ENCODE results near the gene APOBEC2.

APOBEC2 gene

DNA sequence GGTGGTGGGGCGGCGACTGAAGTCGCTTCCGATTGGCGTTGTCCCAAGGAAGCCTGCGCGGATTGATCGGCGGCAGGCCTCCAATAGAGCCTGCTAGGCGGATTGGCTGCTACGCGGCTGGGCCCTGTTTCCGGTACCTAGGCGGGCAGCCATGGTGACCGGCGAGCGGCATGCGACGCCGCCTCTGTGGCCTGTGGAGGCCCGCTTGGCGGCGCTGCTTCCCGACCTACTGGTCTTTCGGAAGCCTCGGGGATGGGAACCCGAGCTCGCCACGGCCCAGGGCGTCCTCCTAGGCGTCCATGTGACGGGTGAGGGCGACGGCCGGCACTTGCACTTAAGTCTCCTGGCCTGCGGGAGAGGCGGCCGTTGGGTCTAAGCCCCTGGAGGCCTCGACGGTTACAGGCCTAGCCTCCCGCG is 47.9 kb downstream of the APOBEC2 start:
- TF ChIP-seq, protein P1, sequence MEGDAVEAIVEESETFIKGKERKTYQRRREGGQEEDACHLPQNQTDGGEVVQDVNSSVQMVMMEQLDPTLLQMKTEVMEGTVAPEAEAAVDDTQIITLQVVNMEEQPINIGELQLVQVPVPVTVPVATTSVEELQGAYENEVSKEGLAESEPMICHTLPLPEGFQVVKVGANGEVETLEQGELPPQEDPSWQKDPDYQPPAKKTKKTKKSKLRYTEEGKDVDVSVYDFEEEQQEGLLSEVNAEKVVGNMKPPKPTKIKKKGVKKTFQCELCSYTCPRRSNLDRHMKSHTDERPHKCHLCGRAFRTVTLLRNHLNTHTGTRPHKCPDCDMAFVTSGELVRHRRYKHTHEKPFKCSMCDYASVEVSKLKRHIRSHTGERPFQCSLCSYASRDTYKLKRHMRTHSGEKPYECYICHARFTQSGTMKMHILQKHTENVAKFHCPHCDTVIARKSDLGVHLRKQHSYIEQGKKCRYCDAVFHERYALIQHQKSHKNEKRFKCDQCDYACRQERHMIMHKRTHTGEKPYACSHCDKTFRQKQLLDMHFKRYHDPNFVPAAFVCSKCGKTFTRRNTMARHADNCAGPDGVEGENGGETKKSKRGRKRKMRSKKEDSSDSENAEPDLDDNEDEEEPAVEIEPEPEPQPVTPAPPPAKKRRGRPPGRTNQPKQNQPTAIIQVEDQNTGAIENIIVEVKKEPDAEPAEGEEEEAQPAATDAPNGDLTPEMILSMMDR (IDR thresholded peaks at IDR 0.05; ENCODE audit: control extremely low read depth, extremely low read depth, low read depth, missing control alignments), result no peak
- ChIA-PET POLR2A (no interaction called here), CTCF (interaction anchor here (1.0 to 1.4 kb wide), 2 partner anchors 9 to 61 kb away, joined by 3 to 5 read pairs; no protein-coding TSS in a partner anchor)
- no peak for DNase-seq (ENCODE audit: extremely low spot score)

DNA sequence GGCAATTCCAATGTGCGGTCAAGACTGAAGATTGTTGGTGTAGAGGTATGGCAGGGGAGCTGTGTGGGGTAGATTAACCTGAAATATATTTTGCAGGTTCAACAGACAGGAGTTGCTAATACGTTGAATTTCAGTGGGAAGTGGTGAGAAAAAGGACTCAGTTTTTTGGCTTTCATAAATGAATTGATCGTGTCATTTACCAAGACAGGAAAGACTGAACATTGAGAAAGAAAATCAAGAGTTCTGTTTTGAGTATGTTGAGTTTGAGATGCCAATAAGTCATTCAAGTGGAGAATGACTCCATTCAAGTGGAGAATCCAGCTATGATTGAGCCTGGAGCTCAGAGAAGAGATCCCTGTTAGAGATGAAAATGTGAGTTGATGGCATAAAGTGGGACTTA is 50.8 kb downstream of the APOBEC2 start:
- ChIA-PET CTCF (interaction anchor here (0.9 to 2.5 kb wide), 9 partner anchors 9 to 265 kb away, joined by 3 to 11 read pairs (median 5); no protein-coding TSS in a partner anchor), POLR2A (no interaction called here)
- TF ChIP-seq, protein P1 (IDR thresholded peaks at IDR 0.05; ENCODE audit: control extremely low read depth, extremely low read depth, low read depth, missing control alignments), result no peak
- no peak for DNase-seq (ENCODE audit: extremely low spot score)

DNA sequence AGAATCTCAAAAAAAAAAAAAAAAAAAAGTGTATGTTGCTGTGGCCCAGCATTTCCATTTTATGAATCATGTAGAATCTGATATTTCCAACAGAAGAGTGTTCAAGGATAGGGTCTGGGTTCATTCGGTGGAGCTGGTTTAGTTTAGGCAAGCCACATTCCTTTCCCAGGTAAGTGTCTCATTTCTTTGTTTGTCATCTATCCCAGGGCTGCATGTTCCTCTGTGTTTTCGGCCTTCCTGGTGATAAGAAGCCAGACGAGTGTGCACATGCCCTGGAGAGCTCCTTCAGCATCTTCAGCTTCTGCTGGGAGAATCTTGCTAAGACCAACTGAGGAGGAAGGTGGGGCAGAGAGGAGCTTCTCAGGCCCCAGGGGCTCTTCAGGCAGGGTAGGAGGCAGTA is 58.0 kb downstream of the APOBEC2 start:
- no peak for DNase-seq (ENCODE audit: extremely low spot score)
- ChIA-PET CTCF (interaction anchor here (1.2 kb wide), 2 partner anchors 18 to 36 kb away, joined by 3 to 4 read pairs; no protein-coding TSS in a partner anchor), POLR2A (no interaction called here)
- TF ChIP-seq, protein P1 (IDR thresholded peaks at IDR 0.05; ENCODE audit: control extremely low read depth, extremely low read depth, low read depth, missing control alignments), result no peak

All from GM10248 (cell line).